HK-2 (cell line): ENCODE measurements around the gene TRAM2.
"Not testable (repeated sequence)": the region's sequence is repeated elsewhere in the genome, so short reads cannot be mapped to it uniquely, and the experiment has no call there.

ENCODE experiments used
- DNase-seq: peaks from one replicate; pipeline ENCODE4 v3.0.0-alpha.2; 2018; ENCODE audit not compliant: unreplicated experiment

TRAM2 gene

GRCh38 chr6:52489881-52490280 is 87.0 kb downstream of the TRAM2 start:
- DNase-seq, result no peak

- no peak for DNase-seq
Measured at GRCh38 chr6:52483671-52484003, 93.2 kb downstream of the TRAM2 start.

GRCh38 chr6:52482903-52483670 is 93.8 kb downstream of the TRAM2 start:
- DNase-seq, result no peak

- no peak for DNase-seq
Measured at GRCh38 chr6:52475307-52475706, 101.6 kb downstream of the TRAM2 start.

- DNase-seq, result no peak
Measured at GRCh38 chr6:52474173-52474572, 102.7 kb downstream of the TRAM2 start.

- not testable (repeated sequence) for DNase-seq
Measured at GRCh38 chr6:52461194-52461593, 115.7 kb downstream of the TRAM2 start.

GRCh38 chr6:52457096-52457495 is 119.8 kb downstream of the TRAM2 start:
- DNase-seq, result no peak

- DNase-seq, result peak; percentile 14
Measured at GRCh38 chr6:52454556-52454955, 122.3 kb downstream of the TRAM2 start.
